GM19023 (cell line): ENCODE measurements around the gene DIS3L.
A peak's percentile ranks its signal among the peaks of the same experiment; 100 is the strongest.
"Not testable (repeated sequence)": the region's sequence is repeated elsewhere in the genome, so short reads cannot be mapped to it uniquely, and the experiment has no call there.

Experiments used
- ATAC-seq: cut with Tn5 transposase; IDR thresholded peaks from one replicate; pipeline ENCODE4 v1.9.1; 2021; ENCODE audit warnings: mild to moderate bottlenecking, moderate library complexity; ENCODE audit not compliant: unreplicated experiment

DIS3L gene

DNA sequence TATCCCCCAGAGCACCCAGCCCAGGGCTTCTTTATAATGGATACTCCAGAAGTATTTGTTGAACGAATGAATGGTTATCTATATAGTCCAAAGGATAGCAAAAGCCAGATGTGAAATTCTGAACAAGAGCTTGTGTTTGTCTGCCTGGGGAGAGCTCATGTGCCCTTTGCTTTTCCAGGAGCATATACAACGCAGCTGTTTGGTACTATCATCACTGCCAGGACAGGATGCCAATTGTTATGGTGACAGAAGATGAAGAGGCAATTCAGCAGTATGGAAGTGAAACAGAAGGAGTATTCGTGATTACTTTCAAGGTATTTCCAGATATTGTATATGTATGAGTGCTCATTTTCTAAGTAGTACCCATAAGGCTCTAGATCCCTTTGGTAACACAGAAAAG, 15.2 kb downstream of the DIS3L start:
- ATAC-seq = no peak

DNA sequence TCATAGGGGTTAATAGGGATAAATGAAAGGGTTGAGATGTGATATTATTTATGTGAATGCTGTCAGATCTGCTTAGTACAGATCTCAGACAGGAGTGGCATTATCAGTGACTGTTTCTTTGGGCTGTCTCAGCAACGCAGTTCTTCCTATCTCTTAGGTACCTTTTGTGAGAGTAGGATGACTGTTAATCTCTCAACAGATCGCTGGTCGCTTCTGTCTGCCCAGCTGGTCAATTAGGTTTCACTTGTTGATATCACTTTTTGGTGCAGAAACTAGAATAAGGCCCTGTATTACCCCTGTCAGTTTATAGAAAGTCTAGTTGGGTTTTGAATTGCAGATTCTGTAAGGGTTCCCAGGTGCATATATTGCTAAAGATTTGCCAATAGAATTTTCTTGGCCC, 16.5 kb downstream of the DIS3L start:
- no peak for ATAC-seq

DNA sequence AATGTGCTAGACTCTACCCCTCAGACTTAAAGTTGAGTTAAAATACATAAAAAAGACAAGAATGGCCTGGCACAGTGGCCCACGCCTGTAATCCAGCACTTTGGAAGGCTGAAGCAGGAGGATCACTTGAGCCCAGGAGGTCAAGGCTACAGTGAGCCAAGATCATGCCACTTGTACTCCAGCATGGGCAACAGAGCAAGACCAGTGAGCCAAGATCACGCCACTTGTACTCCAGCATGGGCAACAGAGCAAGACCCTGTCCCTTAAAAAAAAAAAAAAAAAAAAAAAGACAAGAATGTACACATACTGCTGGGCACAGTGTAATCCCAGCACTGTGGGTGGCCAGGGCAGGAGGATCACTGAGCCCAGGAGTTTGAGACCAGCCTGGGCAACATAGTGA, 17.4 kb downstream of the DIS3L start:
- ATAC-seq = no peak

DNA sequence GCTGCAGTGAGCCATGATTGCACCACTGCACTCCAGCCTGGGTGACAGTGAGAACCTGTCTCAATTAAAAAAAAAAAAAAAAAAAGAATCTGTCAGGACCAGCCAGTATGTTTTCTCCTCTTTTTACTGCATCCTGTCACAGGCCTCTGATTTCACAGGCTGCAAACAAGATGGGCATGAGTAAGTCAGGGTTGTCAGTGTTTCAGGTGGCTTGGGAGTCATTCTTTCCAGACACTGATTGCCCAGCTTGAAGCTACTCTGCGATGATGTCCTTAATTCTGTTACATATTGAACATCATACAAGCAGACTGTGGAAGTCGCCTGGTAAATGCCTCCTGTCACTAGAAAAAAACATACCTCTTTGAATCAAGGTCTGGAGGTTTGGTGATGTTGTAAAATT, 18.8 kb downstream of the DIS3L start:
- ATAC-seq = no peak

DNA sequence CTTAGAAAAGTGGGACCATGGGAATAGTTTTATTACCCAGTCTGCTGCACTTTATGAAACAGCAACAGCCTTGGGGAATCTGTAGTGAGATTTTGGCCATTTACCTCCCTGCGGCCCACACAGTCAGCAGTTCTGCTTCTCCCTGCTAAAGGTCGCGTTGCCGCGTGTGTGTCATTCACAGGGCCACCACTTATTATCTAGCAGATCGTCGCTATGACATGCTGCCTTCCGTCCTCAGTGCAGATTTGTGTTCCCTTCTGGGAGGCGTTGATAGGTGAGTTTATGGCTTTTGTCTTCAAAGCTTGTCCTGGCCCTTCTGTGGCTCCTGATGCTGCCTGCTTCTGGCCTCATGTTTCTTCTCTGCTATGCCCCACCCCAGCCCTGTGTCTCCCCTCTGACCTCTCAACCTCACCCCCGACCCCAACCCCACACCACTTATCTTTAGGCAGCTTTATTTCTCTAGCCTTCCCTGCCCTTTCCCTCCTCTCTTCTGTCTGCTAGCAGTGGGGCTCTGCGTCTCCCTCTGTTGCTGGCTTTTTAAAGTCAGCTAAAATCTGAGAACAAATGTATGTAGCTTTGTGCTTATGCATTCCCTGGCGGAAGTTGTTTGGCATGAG, 30.1 kb downstream of the DIS3L start:
- no peak for ATAC-seq

DNA sequence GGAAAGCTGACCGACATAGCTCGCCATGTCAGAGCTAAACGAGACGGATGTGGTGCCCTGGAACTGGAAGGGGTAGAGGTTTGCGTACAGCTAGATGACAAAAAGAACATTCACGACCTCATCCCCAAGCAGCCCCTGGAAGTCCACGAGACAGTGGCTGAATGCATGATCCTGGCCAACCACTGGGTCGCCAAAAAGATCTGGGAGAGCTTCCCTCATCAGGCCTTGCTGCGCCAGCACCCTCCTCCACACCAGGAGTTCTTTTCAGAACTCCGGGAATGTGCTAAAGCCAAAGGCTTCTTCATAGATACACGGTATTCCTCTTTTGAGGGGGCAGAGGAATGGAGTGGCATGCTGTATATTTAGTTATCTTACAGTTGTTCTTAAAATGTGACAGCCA, 32.7 kb downstream of the DIS3L start:
- no peak for ATAC-seq

DNA sequence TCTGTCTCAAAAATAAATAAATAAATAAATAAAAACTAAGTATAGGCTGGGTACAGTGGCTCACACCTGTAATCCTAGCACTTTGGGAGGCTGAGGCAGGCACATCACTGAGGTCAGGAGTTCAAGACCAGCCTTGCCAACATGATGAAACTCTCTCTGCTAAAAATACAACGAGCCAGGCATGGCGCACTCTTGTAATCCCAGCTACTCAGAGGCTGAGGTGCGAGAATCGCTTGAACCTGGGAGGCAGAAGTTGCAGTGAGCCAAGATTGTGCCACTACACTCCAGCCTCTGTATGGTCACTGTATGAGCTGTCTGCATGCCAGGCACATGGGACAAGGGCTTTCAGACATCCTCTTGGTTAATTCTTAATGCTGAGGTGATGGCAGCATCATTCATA, 34.4 kb downstream of the DIS3L start:
- no peak for ATAC-seq

DNA sequence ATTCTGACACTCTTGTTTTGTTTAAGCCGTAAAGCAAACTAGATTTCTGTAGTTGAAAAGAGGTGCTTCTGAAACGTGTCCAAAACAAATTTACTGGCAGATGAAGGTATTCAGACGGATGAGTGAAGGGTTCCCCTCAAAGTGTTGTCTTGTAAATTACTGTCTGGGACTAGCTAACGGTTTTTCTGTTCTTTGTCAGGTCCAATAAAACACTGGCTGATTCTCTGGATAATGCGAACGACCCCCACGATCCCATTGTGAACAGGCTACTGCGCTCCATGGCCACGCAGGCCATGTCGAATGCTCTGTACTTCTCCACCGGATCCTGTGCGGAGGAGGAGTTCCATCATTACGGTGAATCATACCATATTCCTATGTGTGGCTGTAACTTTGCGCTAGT, 35.4 kb downstream of the DIS3L start:
- ATAC-seq = no peak

DNA sequence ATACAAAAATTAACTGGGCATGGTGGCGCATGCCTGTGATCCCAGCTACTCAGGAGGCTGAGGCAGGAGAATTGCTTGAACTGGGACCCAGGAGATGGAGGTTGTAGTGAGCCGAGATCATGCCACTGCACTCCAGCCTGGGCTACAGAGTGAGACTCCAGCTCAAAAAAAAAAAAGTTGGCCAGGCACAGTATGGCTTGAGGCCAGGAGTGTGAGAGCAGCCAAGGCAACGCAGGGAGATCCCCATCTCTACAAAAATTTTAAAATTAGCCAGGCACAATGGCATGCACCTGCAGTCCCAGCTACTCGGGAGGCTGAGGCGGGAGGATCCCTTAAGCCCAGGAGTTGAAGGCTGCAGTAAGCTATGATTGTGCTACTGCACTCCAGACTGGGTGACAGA, 55.2 kb downstream of the DIS3L start:
- ATAC-seq = not testable (repeated sequence)

DNA sequence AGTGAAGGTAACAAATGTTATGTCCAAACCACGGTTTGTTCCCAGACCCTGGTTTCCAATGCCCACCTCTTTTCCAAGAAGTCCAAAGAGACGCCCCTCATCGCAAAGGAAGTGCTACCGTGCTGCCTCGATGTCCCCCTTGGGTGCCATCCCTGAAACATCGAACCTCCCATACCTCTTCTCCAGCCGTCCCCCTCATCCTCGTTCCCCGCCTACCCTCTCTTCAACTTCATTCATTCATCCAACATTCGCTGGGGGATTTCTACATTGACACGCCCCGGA, 62.6 kb downstream of the DIS3L start:
- peak; percentile 9 for ATAC-seq

DNA sequence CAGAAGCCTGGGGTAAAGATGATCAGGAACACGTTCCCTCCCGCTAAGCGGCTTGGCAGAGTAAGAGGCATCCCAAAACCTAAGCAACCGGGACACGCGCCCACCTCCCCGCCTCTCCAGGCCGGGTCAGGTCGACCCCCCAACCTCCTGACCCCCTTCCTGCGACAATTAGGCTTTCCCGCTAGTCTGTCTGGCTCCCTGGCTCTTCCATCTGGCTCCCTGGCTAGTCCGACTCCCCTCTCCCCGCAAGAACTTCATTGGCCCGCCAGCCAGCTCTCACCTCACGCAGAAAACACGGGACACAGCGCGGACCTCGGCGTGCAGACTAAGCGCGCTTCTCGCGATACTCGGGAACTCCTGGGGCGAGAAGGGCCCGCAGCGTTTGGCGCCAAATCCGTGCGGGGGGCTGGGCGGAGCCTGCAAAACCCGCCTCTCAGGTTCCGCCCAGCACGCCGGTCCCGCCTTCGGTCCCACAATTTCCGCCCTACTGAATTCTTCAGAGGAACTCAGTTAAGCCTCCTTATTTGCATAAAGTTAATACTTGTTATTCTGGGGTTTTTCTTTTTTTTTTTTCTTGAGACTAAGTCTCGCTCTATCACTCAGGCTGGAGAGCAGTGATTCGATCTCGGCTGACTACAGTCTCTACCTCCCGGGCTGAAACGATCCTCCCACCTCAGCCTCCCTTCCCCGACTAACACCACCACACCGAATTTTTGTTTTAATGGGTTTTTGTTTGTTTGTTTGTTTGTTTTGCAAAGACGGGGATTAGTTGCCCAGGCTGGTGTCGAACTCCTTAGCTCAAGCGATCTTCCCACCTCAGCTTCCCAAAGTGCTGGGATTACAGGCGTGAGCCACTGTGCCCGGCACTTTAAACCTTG, 63.2 kb downstream of the DIS3L start, which contains the start of gene TIPIN:
TSS of gene TIPIN (minus strand) at position 327 of the 878 bp plus-strand sequence. CDS start 3,738 bp downstream, outside the sequence.
- peak; percentile 95 for ATAC-seq

DNA sequence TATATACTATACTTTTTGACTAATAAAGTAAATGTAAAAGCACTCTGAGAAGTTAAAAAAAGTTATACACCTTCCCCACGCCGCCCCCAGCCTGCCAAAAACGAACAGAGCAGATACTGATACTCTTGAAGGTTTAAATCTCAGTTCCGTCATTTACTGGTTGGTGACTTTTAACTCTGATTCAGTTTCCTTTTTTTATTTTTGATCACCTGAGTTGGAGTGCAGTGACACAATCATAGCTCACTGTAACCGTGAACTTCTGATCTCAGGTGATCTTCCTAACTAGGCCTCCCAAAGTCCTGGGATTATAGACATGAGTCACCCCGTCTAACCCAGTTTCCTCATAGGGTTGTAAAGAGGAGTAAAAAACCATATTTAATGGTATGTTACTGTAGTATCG, 66.4 kb downstream of the DIS3L start:
- ATAC-seq = no peak

DNA sequence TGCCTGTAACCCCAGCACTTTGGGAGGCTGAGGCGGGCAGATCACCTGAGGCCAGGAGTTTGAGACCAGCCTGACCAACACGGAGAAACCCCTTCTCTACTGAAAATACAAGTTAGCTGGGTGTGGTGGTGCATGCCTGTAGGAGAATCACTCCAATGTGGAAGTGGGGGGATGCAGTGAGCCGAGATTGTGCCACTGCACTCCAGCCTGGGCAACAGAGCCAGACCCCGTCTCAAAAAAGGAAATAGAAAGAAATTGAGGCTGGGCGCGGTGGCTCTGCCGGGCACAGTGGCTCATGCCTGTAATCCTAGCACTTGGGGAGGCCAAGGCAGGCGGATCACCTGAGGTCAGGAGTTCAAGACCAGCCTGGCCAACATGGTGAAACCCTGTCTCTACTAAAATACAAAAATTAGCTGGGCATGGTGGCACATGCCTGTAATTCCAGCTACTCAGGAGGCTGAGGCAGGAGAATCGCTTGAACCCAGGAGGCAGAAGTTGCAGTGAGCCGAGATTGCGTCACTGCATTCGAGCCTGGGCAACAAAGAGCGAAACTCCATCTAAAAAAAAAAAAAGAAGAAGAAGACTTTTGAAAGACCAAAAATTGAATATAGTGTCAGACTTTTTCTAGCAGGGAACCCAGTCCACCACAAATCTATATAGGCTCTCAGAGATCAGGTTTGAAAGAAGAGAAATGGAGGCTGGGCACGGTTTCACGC, 68.5 kb downstream of the DIS3L start:
- not testable (repeated sequence) for ATAC-seq

DNA sequence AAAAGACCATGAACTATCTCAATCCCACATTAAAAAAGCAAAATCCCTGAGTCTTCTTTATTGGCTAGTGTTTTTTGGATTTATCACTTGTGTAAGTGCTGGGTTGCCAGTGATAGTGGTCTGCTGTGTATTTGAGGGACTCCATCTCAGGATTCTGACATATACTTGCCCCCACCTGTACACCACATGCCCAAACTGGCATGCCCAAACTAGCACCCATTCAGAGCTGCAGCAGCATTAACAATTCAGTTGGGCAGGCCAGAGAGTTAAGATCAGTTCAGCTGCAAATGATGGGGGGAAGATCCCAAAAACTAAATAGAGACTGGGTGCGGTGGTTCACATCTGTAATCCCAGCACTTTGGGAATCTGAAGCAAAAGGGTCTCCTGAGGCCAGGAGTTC, 69.4 kb downstream of the DIS3L start:
- ATAC-seq = no peak

DNA sequence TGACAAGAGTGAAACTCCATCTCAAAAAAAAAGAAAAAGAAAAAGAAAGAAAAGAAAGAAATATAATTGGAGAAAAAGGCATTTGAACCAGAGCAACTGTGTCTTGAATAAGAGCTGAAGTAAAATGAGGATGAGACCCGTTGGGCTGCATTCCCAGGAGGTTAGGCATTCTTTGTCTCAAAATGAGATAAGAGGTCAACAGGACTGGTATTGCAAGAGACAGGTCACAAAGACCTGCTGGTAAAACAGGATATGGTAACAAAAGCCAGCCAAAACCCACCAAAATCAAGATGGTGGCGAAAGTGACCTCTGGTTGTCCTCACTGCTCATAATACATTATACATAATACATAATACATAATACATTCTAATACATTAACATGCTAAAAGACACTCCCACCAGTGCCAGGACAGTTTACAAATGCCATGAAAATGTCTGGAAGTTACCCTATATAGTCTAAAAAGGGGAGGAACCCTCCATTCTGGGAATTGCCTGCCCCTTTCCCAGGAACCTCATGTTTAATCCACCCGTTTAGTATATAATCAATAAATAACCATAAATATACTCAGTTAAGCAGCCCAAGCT, 71.7 kb downstream of the DIS3L start:
- no peak for ATAC-seq

DNA sequence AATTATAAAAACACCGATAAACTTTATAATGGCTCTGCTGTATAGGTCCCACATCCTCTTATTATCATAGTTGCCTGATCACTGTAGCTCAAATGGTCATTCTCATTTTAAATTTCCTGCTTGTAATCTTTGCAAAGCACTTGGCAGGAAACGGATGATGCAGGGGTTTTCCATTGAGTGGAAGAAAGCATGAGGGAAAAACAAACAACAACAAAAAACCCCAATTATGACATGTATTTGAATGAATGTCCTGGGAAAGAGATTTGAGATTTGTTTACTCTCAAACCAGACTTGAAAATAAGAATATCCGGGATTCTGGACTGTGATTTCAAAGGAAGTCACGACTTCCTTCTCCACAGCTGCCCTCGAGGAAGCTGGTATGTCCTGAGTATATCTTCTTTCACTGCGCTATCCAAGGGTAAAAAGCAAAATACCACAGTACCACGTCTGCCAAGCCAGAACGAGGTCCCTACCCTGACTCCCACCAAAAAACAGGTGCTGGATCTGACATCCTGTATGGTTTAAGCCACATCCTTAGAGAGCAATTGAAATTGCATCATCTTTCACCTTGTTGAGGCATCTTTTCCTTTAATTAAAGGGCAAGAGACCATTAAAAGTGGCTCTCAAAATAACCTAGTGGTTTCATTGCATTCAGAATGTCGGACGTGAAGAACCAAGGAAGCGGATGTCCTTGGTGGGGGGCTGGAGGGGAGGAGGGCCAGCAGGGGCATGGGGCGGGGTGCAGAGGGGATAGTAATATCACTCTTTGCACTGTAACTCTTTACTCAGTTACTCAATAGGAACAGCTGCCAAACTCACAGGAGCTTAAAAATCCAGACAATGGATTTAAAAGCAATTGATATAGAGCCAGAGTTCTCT, 76.6 kb downstream of the DIS3L start:
- ATAC-seq = no peak

DNA sequence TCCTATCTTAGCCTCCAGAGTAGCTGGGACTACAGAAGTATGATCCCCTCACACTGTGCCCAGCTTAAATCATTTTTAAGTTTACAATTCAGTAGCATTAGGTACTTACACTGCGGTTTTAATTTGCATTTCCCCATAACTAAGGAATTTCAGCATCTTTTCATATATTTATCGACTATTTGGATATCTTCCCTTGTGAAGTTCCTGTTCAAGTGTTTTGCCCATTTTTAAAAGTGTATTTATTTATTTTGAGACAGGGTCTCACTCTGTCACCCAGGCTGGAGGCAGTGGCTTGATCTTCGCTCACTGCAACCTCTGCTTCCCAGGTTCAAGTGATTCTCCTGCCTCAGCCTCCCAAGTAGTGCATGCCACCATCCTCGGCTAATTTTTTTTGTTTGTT, 80.8 kb downstream of the DIS3L start:
- ATAC-seq = no peak

DNA sequence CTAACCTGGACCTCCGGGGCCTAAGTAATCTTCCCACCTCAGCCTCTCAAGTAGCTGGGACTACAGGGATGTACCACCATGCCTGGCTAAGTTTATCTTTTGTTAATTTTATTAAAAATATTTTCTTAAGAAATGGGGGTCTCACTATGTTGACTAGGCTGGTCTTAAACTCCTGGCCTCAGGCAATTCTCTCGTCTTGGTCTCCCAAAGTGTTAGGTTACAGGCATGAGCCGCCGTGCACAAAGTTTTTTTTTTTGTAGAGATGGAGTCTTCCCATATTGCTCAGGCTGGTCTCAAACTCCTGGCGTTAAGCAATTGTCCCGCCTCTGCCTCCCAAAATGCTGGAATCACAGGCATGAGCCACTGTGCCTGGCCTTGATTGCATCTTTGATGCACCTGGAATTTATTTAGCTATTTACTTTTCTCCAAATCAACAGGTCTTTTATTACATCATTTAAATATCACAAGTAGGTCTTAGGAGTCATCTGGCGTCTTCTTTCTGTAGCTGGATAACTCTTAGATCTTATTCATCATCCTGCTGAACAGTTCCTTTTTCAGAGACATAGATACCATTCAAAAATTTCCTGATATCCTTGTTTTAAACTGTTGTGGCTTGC, 85.6 kb downstream of the DIS3L start:
- no peak for ATAC-seq

DNA sequence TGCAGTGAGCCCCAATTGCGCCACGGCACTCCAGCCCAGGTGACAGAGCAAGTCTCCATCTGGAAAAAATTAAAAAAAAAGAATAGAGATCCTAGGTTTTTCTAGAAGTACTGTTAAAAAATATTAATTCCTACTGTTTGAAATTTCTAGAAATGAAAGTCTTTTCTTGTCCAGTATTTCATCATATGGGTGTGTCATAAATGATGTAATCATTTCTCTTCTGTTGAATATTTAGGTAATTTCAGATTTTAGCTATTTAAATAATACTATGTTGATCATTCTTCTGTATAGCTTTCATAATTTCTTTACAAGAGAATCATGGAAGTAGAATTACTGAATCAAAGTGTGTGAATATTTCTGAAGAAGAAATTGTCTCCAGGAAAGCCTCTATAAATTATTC, 88.0 kb downstream of the DIS3L start:
- not testable (repeated sequence) for ATAC-seq
